ENCODE results near the gene USO1.

Gene USO1

GRCh38 chr4:75705198-75705977 lies 19.0 kb upstream of the USO1 start:
- no peak overlapping the region for H3K9ac ChIP-seq (ENCODE audit: low read length)
- H3K18ac ChIP-seq (ENCODE audit: low read length), result no peak overlapping the region
- no peak overlapping the region for H3K56ac ChIP-seq (ENCODE audit: low read length)
- H2BK120ac ChIP-seq (ENCODE audit: low read depth, low read length), result no peak overlapping the region
- H3K4me2 ChIP-seq (ENCODE audit: low read length), result no peak overlapping the region
- peaks cover 2% of the 10 kb centered on the region for H3K79me1 ChIP-seq (ENCODE audit: low read length)
- H3K23ac ChIP-seq (ENCODE audit: low read length), result no peak overlapping the region
- DNase-seq, result peak; percentile 71
- no peak overlapping the region for H3K4me3 ChIP-seq (ENCODE audit: low read length)
- H3K27me3 ChIP-seq (ENCODE audit: insufficient read depth, low read length, poor library complexity), result no peaks in the 10 kb centered on the region
- no peak overlapping the region for H2BK15ac ChIP-seq (replicated peaks; ENCODE audit: low read depth)
- peaks cover 8% of the 10 kb centered on the region for H3K4me1 ChIP-seq (ENCODE audit: control insufficient read depth, low read depth, low read length)
- peaks cover 2% of the 10 kb centered on the region for H3K79me2 ChIP-seq (ENCODE audit: control insufficient read depth, insufficient read depth, low read length)
- no peak overlapping the region for H4K8ac ChIP-seq (ENCODE audit: low read depth, low read length)
- no CpG with 5 or more reads among the region's 6 CpGs for WGBS (ENCODE audit: extremely low coverage, insufficient coverage, low lambda C conversion rate)
- no peak overlapping the region for H4K5ac ChIP-seq (ENCODE audit: low read length)
- H2AK5ac ChIP-seq (ENCODE audit: low read length), result no peak overlapping the region
- H3K36me3 ChIP-seq (ENCODE audit: control insufficient read depth, insufficient read depth, low read length), result no peaks in the 10 kb centered on the region
- H3K4ac ChIP-seq (ENCODE audit: low read depth, low read length), result no peak overlapping the region
- H2BK5ac ChIP-seq (ENCODE audit: low read length), result no peak overlapping the region
- H3K27ac ChIP-seq (ENCODE audit: low read depth, low read length), result peak overlapping the region; percentile 17

DNA sequence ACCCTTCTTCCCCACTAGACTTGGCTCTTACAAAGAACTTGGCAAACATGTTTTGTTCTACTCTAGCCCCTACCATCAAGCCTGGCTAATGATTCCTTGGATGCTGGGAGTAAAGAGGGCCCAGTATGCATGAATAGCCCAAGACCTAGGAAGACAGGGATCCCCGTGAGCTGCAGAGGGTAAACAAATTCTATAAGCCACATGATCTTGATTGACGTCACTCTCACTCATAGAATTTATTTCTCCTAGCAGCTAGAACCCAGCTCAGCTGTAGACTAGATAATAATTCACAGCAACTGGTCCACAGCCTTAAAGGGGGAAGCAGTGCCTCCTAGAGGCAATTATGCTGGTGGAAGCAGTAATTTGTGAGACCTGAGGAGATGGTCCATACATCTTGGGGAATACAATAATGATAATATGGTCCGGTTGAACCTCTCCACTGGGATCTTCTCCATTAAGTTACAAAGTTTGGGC lies 16.1 kb upstream of the USO1 start:
- no peak overlapping the region for H2BK15ac ChIP-seq (replicated peaks; ENCODE audit: low read depth)
- H4K5ac ChIP-seq (ENCODE audit: low read length), result no peak overlapping the region
- no peaks in the 10 kb centered on the region for H3K36me3 ChIP-seq (ENCODE audit: control insufficient read depth, insufficient read depth, low read length)
- no peak overlapping the region for H3K23ac ChIP-seq (ENCODE audit: low read length)
- H3K79me2 ChIP-seq (ENCODE audit: control insufficient read depth, insufficient read depth, low read length), result peaks cover 2% of the 10 kb centered on the region
- WGBS (ENCODE audit: extremely low coverage, insufficient coverage, low lambda C conversion rate), result no CpG with 5 or more reads among the region's 3 CpGs
- no peaks in the 10 kb centered on the region for H3K4me1 ChIP-seq (ENCODE audit: control insufficient read depth, low read depth, low read length)
- no peak overlapping the region for H3K4ac ChIP-seq (ENCODE audit: low read depth, low read length)
- H2BK120ac ChIP-seq (ENCODE audit: low read depth, low read length), result no peak overlapping the region
- no peak overlapping the region for H3K56ac ChIP-seq (ENCODE audit: low read length)
- no peak overlapping the region for H2BK5ac ChIP-seq (ENCODE audit: low read length)
- H3K27me3 ChIP-seq (ENCODE audit: insufficient read depth, low read length, poor library complexity), result no peaks in the 10 kb centered on the region
- H3K9ac ChIP-seq (ENCODE audit: low read length), result no peak overlapping the region
- DNase-seq, result peak; percentile 53
- H3K4me2 ChIP-seq (ENCODE audit: low read length), result no peak overlapping the region
- no peak overlapping the region for H4K8ac ChIP-seq (ENCODE audit: low read depth, low read length)
- no peak overlapping the region for H3K27ac ChIP-seq (ENCODE audit: low read depth, low read length)
- H3K4me3 ChIP-seq (ENCODE audit: low read length), result no peak overlapping the region
- H3K18ac ChIP-seq (ENCODE audit: low read length), result no peak overlapping the region
- no peaks in the 10 kb centered on the region for H3K79me1 ChIP-seq (ENCODE audit: low read length)
- no peak overlapping the region for H2AK5ac ChIP-seq (ENCODE audit: low read length)

- Histone ChIP-seq H3K79me2 (ENCODE audit: control insufficient read depth, insufficient read depth, low read length) (peaks cover 6% of the 10 kb centered on the region), H2AK5ac (ENCODE audit: low read length) (no peak overlapping the region), H2BK120ac (ENCODE audit: low read depth, low read length) (no peak overlapping the region), H3K18ac (ENCODE audit: low read length) (no peak overlapping the region), H3K4ac (ENCODE audit: low read depth, low read length) (no peak overlapping the region), H3K4me3 (ENCODE audit: low read length) (no peak overlapping the region), H3K4me1 (ENCODE audit: control insufficient read depth, low read depth, low read length) (peaks cover under 1% of the 10 kb centered on the region), H3K36me3 (ENCODE audit: control insufficient read depth, insufficient read depth, low read length) (no peaks in the 10 kb centered on the region), H3K56ac (ENCODE audit: low read length) (no peak overlapping the region), H2BK15ac (replicated peaks; ENCODE audit: low read depth) (no peak overlapping the region), H3K9ac (ENCODE audit: low read length) (no peak overlapping the region), H4K5ac (ENCODE audit: low read length) (no peak overlapping the region), H2BK5ac (ENCODE audit: low read length) (no peak overlapping the region), H3K23ac (ENCODE audit: low read length) (no peak overlapping the region), H3K4me2 (ENCODE audit: low read length) (no peak overlapping the region), H3K79me1 (ENCODE audit: low read length) (peaks cover 3% of the 10 kb centered on the region), H3K27me3 (ENCODE audit: insufficient read depth, low read length, poor library complexity) (no peaks in the 10 kb centered on the region), H3K27ac (ENCODE audit: low read depth, low read length) (no peak overlapping the region), H4K8ac (ENCODE audit: low read depth, low read length) (no peak overlapping the region)
- DNase-seq, result no peak
- WGBS (ENCODE audit: extremely low coverage, insufficient coverage, low lambda C conversion rate), result no CpG with 5 or more reads among the region's 4 CpGs
Measured at GRCh38 chr4:75710246-75710645, 14.1 kb upstream of the USO1 start.

- WGBS (ENCODE audit: extremely low coverage, insufficient coverage, low lambda C conversion rate), result no CpG with 5 or more reads among the region's 4 CpGs
- H3K4me2 ChIP-seq (ENCODE audit: low read length), result no peak overlapping the region
- H3K79me2 ChIP-seq (ENCODE audit: control insufficient read depth, insufficient read depth, low read length), result peaks cover 5% of the 10 kb centered on the region
- no peak overlapping the region for H2BK5ac ChIP-seq (ENCODE audit: low read length)
- no peak overlapping the region for H3K9ac ChIP-seq (ENCODE audit: low read length)
- H3K4ac ChIP-seq (ENCODE audit: low read depth, low read length), result no peak overlapping the region
- no peak overlapping the region for H2AK5ac ChIP-seq (ENCODE audit: low read length)
- peaks cover 3% of the 10 kb centered on the region for H3K79me1 ChIP-seq (ENCODE audit: low read length)
- DNase-seq, result no peak
- H3K27me3 ChIP-seq (ENCODE audit: insufficient read depth, low read length, poor library complexity), result no peaks in the 10 kb centered on the region
- H3K56ac ChIP-seq (ENCODE audit: low read length), result no peak overlapping the region
- H3K23ac ChIP-seq (ENCODE audit: low read length), result no peak overlapping the region
- no peak overlapping the region for H2BK120ac ChIP-seq (ENCODE audit: low read depth, low read length)
- no peaks in the 10 kb centered on the region for H3K36me3 ChIP-seq (ENCODE audit: control insufficient read depth, insufficient read depth, low read length)
- H4K8ac ChIP-seq (ENCODE audit: low read depth, low read length), result no peak overlapping the region
- peaks cover 3% of the 10 kb centered on the region for H3K4me1 ChIP-seq (ENCODE audit: control insufficient read depth, low read depth, low read length)
- H3K18ac ChIP-seq (ENCODE audit: low read length), result no peak overlapping the region
- no peak overlapping the region for H3K27ac ChIP-seq (ENCODE audit: low read depth, low read length)
- H2BK15ac ChIP-seq (replicated peaks; ENCODE audit: low read depth), result no peak overlapping the region
- H3K4me3 ChIP-seq (ENCODE audit: low read length), result no peak overlapping the region
- no peak overlapping the region for H4K5ac ChIP-seq (ENCODE audit: low read length)
Measured at GRCh38 chr4:75714011-75714410, 10.4 kb upstream of the USO1 start.

GRCh38 chr4:75714704-75715103 lies 9.7 kb upstream of the USO1 start:
- no peak overlapping the region for H3K4me2 ChIP-seq (ENCODE audit: low read length)
- no peaks in the 10 kb centered on the region for H3K27me3 ChIP-seq (ENCODE audit: insufficient read depth, low read length, poor library complexity)
- H3K18ac ChIP-seq (ENCODE audit: low read length), result no peak overlapping the region
- H3K56ac ChIP-seq (ENCODE audit: low read length), result no peak overlapping the region
- H3K36me3 ChIP-seq (ENCODE audit: control insufficient read depth, insufficient read depth, low read length), result no peaks in the 10 kb centered on the region
- no peak overlapping the region for H2BK120ac ChIP-seq (ENCODE audit: low read depth, low read length)
- no peak for DNase-seq
- no peak overlapping the region for H3K9ac ChIP-seq (ENCODE audit: low read length)
- no peak overlapping the region for H3K23ac ChIP-seq (ENCODE audit: low read length)
- peaks cover 3% of the 10 kb centered on the region for H3K79me1 ChIP-seq (ENCODE audit: low read length)
- H3K4ac ChIP-seq (ENCODE audit: low read depth, low read length), result no peak overlapping the region
- H3K27ac ChIP-seq (ENCODE audit: low read depth, low read length), result no peak overlapping the region
- H2BK15ac ChIP-seq (replicated peaks; ENCODE audit: low read depth), result no peak overlapping the region
- H2BK5ac ChIP-seq (ENCODE audit: low read length), result no peak overlapping the region
- peaks cover 5% of the 10 kb centered on the region for H3K79me2 ChIP-seq (ENCODE audit: control insufficient read depth, insufficient read depth, low read length)
- H4K5ac ChIP-seq (ENCODE audit: low read length), result no peak overlapping the region
- WGBS (ENCODE audit: extremely low coverage, insufficient coverage, low lambda C conversion rate), result no CpG with 5 or more reads among the region's 1 CpG
- H3K4me1 ChIP-seq (ENCODE audit: control insufficient read depth, low read depth, low read length), result peaks cover 3% of the 10 kb centered on the region
- H2AK5ac ChIP-seq (ENCODE audit: low read length), result no peak overlapping the region
- no peak overlapping the region for H4K8ac ChIP-seq (ENCODE audit: low read depth, low read length)
- H3K4me3 ChIP-seq (ENCODE audit: low read length), result no peak overlapping the region
